Stimulated activated CD4-positive, alpha-beta T cell treated with anti-CD3 and anti-CD28 coated beads, Interleukin-4, amount 100 ng/mL, for 24 hours (primary cell): ENCODE measurements around the gene FGF14.

Experiments
- DNase-seq: peaks from one replicate; pipeline ENCODE4 v3.0.0-alpha.2; 2020

The FGF14 gene

DNA sequence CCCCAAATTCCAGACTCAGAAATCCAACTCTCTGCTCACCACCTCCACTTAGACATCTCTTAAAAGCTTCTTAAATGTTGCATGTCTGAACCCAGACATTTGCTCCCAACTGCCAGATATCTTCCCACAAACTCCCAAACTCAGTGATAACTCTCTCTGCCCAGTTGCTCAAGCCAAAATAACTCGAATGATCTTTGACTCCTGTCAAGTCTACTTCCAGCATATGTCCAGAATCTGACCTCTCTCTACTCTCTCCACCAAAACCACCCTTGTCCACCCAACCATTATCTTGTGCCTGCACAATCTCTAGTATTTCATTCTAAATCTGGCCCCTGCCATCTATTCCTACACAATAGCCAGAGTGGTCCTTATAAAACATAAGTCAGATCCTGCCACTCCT, 99.3 kb downstream of the FGF14 start:
- no peak for DNase-seq

DNA sequence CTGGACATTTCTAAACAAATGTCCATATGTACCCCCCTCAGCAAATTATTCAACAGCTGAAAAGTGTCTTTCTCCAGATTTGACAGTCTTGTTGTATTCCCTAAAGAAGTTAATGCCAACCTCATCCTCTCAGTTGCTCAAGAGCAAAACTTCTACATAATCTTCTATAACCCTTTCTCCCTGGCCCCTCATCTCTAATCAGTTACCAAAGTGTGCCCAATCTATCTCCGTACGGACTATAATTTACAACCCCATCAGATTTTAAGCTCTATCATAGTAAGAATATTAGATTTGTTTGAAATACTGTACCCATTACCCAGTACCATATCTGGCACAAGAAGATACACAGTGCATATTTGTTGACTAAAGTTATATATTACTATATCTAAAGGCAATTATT, 101.5 kb downstream of the FGF14 start:
- DNase-seq: no peak

DNA sequence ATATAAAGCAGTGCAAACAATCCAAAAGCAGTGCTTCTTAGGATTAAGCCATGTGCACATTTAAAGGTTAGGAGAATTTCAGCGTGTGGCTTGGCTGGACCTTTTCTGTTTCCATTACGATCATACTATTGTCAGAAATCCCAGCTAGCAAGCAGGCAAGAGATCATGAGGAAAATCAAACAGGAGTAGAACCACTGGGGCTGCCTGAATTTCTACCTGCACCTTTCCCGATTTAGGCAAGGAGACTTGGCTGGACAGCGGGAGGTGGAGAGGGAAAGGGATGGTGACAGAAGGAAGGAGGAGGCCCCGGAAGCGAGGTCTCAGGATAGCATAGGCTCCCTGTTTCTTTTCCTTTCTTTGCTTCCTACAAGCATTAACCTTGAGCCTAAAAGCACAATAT, 102.5 kb downstream of the FGF14 start:
- DNase-seq: no peak

DNA sequence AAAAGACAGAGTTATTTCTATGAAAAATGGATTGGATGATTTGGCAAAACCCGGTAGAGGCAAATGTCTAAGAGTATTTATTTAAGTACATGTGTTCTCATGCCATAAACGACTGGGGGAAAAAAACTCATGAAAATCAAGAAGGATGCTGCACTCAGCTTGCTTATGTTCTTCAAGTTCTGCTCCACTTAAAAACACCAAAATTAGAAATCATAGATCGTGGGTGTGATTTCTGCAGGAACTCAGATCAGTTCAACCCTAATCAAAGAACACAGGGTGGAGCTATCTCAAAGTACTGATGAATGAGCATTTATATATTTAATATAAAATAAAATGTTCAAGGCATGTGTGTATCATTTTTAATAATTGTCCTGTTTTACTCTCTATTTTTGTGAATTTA, 103.8 kb downstream of the FGF14 start:
- no peak for DNase-seq

DNA sequence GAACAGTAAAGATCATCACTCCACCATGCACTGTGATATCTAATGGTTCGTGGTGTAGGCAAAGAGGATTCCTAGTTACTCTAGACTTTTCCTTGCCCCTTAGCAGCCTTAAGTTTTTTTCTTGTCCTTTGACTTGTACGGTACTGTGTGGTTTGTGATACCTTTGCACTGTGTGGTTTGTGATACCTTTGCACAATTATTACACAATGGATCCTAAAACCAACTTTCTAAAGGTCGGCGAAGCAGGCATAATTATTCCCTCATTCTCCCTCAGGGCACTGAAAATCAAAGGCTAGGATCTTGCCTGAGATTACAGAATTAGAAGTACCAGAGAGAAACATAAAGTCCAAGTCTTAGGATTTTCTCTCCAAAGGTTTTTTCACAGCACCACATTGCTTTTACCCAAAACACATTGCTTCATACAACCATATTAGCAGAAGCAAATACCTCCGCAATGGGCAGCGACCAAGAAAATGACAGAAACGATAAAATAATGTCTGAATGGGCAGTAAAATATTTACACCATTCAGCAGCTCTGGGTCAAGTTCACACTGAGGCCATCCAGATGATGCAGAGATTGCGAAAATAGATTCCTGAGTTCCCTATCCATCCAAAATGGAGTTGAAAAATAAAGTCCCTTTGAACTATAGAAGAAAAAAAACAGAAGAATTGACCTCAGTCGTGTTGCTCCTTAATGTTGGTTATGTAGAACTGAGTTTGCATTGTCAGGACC, 106.4 kb downstream of the FGF14 start:
- no peak for DNase-seq

DNA sequence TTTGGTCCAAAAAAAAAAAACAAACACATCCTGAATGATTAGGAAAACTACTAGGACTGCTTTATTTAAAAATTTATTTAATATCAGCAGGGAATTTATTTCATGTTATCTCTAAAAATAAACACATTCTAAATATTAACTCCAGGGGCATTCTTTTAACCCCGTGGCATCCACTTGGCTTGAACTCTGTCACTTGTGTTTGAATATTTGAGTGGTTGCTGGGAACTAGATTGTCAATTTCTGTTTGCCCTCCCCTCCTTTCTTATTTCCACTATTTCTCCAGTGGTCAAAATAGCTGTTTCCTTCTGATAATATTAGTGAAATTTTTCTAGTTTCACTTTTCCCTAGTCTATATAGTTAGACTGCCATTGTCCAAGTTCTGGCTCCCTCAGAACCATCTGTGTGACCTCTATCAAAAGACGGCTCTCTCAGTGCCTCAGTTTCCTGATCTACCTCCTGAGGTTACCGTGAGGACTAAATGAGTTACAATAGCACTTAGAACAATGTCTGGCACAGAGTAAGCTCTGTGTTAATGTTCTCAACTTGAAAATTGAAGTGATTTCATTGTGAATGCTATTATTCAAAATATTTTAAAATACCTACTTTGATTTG, 107.3 kb downstream of the FGF14 start:
- DNase-seq: no peak

DNA sequence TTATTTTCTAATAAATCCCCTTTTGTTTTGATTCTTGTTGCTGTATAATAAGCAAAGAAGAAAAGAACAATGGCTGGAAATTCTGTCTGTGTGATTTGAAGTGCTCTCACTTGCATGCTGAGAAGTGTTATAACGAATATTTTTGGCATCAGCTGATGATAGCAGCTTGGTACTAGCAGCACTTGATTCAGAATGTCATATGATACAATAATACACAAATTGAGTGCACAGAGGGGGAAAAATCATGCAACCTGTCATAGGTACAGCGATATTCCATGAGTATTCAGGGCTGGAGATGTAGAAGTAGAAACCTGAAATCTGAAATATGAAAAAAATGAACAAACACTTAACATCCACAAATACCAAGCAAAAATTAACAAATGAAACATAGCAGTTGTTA, 108.1 kb downstream of the FGF14 start:
- no peak for DNase-seq

DNA sequence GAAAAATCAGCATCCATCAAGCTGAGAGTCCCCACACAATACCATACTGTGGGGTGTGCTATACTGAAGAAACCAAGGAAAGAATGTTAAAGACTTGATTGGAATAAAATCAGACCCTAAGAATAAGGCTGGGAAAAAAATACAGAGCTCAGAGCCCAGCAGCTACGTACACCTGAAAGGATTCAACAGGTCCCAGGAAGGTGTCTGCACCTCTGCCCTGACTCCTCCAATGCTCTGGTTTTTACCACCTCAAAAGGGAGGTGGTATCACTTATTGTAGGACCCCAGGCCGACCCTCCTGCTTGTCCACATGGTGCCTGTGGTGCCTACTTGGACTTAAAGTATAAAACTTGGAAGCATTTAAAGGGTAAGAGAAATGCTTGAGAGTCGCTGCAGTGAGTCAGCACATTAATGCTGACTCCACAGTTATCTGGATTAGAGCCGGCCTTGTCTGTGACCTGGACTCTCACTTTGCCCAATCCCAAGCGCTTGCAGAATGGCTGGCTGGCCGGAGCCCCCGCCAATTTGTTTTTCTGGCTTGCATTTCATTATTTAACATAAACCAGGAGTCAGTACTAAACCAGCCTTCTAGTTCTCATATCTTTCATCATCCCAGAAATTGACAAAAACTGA, 110.1 kb downstream of the FGF14 start:
- no peak for DNase-seq

DNA sequence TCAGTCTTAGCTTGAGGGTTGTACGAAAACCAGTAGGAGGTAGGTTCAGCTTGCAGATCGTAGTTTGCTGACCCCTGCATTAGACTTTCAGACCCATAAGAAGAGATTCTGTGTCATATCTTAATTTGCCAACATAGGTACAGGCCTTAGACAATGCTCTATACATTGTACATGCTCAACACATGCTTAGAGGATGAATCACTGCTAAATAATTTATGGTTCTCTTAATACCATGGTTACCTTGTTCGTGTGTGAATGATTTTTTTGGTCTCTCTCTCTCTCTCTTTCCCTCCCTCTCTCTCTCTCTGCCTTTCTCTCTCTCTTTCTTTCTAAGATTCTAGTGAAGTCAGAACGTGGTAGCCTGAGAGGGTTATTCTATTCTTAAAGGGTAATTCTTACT, 112.2 kb downstream of the FGF14 start:
- no peak for DNase-seq

DNA sequence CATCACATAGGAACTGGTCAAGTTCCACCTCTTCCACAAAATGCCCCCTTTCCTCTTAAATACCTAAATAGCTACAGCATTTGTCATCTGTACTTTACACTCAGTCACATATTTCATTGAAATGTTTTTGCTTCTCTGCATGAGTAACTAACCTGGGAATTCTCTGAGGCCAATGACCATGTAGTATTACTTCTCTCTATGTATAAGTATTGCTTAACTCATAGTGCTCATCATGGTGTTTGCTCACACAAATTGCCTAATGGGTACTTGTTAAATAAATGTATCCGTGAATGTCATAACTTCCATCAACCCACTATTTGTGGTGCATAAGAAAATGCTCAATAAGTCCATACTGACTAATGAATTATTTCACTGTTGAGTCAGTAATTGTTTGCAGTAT, 115.5 kb downstream of the FGF14 start:
- no peak for DNase-seq

DNA sequence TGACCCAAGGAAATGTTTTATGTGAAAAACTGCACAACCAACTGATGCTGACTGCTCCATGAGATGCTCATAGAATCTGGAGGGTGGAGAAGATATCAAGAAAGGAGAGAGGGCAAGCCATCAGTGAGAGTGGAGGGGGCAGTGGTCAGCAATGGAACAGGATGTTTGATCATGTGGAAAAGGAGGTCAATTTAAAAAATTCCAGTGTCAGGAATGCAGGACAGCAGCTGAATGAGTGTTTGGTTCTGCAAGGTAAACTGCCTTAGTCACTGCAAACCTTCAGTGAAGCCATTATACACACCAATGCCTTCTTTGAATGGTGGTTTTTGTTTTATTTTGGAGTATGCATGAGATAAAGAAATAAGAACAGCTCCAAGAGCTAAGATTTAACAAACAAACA, 121.5 kb downstream of the FGF14 start:
- DNase-seq: no peak

DNA sequence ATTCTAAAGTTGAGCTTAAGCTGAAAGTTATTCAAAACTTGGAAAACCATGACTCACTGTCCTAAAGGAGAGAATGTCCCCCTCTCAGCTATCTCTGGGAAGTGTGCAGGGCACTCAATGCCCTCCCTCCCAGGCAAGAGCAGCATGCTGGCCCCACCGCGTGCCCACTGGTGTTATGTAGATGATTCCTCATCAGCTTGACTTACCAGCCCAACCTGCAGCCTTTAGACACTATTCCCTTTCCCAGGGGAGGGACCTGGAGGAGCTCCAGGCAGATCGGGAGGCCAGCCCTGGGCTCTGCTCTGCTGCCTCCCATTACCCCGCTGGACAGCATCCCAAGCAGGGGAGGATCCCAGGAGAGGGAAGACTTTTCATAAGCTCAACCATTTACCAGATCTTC, 124.6 kb downstream of the FGF14 start:
- DNase-seq: no peak

DNA sequence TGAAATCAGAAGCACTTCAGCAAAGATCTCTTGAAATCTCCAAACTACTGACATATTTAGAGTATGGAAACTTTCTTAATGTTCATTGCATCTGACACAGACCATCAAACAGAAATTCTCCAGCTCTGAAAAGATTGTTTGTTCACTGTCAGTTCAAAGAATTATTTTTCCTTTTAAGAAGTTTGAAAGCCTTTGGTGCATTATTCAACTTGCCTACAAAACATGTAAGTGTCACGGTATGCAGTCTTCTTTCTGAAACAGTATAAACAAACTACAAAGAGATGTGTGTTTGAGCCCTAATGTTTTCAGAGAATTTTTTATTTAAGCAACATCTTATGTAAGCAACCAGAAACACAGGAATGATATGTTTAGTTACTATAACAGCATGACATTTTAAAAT, 125.4 kb downstream of the FGF14 start:
- DNase-seq: no peak

DNA sequence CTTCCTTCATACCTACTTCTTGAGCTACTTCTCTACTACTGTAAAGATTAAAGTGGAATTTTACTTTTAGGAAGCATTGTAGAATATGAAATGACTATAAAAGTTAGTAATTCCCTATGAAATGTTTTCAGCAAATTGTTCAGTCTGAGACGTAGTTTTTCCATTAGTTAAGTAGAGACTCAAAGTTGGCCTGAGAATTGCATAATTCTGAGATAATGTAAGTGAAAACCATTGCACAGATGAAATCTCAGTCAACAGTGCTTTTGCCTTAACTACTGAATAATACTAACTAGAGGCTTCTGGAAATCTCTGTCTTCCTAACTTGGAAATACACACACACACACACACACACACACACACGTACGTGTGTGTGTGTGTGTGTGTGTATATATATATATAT, 125.9 kb downstream of the FGF14 start:
- no peak for DNase-seq

DNA sequence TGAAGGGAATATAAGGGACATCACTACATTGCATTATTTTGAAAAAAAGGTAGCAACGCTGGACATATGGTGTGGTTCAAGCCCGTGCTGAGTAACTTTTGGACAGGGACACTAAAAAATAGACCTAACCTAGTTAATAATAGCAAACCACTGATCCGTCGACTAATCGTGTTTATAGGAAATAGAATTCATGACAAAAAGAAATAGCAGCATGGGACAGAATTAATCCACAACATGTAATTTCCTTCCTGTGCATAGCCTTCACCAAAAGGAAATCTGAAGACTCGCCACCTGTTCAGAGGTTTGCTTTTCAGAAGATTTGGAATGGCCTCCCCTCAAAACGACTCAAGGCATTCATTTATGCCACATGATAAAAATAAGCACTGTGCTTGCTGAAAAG, 128.7 kb downstream of the FGF14 start:
- no peak for DNase-seq

DNA sequence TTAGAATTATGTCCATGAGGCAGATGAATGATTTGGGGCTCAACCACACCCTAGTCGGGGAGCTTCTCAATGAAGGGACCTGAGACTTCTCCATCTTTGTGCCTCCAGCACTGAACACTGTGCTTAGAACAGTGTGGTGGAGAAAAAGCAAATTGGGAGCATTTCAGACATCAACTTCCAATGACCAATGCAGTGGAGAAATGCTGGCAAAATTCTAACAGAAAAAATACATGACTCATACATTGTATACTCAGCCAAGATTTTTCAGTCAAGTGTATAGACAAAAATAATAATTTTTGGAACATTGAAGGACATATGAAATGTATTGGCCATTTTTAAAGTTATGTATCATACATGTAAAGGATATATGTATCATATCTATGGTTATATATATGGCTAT, 134.7 kb downstream of the FGF14 start:
- DNase-seq: no peak

DNA sequence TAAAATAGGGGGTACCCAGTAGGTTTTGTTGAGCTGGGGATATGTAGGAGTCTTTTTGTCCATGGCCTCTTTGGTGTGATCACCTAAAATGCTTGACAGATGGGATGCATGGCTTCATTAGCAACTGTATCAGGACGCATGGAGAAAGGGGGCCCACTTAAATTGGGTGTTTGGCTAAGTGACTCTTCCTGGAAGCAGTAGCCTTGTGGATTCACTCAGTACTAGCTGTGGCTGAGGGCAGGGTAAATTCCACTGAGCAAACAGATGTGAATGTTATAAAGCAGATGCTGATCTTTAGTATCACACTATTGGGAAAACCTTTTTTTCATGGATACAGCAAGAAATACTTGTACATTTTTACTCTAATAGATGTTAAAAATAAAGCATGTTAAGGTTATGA, 140.0 kb downstream of the FGF14 start:
- no peak for DNase-seq

DNA sequence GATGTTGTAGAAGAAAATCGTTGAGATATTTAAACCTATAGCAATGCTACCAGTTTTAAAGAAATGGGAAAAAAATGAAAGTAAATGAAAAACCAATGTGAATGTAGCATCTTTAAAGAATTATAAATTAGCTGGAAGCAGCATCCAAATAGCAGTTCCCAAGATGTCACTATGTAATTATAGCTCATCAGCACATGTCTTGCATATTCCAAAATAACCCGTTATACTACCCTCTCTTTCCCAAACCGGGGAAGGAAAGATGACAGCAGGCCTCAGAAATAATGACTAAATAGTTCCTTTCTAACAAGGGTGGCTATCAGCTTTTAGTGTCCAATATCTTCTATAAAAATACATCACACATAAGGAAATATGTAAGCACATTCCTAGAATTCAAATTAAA, 140.5 kb downstream of the FGF14 start:
- DNase-seq: no peak

DNA sequence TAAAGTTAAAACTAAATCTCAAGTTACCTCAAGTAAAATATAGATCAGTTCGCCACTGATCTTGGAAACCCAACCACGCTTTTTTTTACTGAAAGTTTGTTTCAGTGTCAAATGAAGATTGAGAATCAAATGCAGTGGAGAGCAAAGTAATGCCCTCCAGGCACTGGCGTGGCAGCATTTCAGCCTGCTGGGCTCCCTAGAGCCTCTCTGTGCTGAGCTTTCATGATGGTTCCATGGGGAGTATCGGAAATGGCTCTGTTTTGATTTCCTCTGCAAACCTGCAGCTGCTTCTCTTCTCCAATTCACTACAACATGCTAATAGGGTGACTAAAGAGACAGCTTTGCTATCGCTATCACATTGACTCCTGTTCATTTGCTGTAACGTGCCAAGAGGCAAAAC, 141.6 kb downstream of the FGF14 start:
- DNase-seq: no peak

DNA sequence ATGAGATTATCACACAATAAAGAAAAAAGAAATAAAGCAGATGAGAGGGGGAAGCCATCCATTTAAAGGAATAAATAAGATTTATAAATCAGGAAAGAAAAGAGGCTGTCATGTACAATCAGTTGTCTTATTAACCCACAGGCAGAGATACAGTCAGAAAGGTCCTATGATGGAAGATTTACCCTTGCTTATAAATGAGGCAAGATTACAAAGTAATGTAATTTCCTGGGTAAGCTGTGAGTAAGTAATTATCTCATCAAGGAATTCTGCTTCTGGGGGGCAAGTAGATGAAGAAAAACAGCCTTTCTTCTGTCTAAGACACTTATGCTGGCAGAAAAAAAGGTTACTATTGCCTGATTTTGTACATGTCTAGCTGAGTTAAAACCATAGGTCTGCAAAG, 146.4 kb downstream of the FGF14 start:
- DNase-seq: no peak

DNA sequence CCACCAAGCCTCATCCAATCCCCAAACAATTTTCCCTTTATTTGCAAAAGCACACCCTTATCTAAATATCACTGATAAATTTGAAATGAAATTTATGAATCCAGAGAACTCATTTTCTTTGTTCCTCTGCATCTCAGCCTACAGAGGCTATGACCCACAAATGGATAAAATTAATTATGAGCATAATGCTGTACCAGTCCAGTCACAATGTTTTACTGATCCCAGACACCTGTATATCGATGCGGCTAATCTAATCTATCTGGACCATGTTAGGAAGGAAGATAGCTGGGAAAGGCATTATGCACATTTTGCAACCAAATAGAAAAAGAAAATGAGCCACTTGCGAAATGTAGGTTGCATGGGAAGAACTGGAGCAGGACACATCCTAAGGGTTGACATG, 150.0 kb downstream of the FGF14 start:
- no peak for DNase-seq

DNA sequence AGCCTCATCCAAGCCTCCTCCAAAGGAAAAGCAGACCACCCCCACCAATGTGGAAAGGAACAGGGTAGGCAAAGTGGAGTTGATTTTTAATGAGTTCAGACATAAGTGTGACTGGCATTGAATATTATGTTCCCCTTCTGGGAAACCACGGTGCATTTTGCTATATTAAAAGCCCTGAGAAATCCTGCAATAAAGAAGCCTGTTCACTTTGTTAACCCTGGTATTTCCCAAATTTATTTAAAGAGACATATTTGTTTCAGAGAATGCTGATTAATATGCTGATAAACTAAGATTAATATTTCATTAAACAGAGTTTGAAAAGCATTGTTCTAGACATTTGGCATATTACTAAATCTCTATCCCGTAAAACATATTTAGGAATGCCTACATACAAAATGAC, 151.4 kb downstream of the FGF14 start:
- no peak for DNase-seq

DNA sequence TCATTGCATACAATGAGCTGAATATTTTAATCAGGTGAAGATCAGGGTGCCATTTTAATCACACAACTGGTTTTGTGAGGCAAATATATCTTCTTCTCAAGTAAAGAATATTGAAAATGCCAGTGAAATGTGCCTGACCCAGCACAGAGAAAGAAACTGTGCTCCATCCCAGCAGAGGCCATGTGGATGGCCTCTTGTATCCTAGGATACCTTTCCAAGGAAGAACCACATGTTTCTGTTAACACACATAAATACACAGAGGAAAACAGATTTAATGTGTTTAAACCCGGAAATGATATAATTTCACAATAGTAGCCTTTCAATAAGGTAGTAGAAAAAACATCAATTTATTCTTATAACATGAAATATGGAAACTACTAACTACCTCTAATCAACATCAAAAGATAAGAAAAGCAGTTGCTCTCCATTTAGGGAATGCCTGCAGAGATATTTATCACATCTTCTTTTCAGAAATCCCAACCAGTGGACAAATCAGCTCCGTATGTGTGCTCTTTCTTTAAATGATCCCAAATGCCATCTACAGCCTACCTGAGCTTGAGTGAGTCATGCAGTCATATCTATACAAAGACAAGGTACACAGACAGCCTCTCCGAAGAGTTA, 157.1 kb downstream of the FGF14 start:
- DNase-seq: no peak

DNA sequence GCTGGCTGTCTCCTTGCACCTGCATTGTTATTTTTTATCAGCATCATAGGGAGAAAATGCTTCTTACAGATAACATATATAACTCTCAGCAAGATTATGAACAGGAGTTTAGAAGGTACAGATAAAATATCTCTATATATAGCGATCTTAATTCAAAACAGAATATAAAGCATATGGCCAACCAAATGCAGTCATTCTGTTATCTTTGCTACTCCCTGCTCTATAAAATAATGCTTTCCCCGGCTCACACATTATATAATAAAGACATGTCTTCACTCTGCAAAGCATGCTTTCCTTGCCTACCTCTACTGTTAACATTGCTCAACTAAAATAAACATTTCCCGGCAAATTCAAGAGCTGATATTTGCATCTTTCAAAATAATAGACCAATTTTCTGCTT, 161.7 kb downstream of the FGF14 start:
- no peak for DNase-seq
